Spinal cord (tissue), 10 donors: Measurements from ENCODE around the gene CYYR1. TPM values are rescaled to one million over a fixed set of nuclear protein-coding genes. Genes with fewer than 3 reads are reported as not detected.

Source experiments
- DNase-seq, 6 donors: peaks; one replicate each; pipeline versions ENCODE4 v3.0.0 to v3.0.0-alpha.2; 2013 to 2015; ENCODE audit warnings: low spot score in 6 of 6, low read depth in 4 of 6
- H3K27ac ChIP-seq: one replicate; pipeline ENCODE4 v1.5.1; 2013; ENCODE audit warnings: low read depth, low read length, control low read depth
- H3K27me3 ChIP-seq: one replicate; pipeline ENCODE4 v1.6.1; 2013; ENCODE audit warnings: low read length; ENCODE audit not compliant: control insufficient read depth, insufficient read depth
- H3K36me3 ChIP-seq: one replicate; pipeline ENCODE4 v1.6.1; 2013; ENCODE audit warnings: low read length; ENCODE audit not compliant: control insufficient read depth, insufficient read depth
- H3K4me1 ChIP-seq: one replicate; pipeline ENCODE4 v1.6.1; 2013; ENCODE audit warnings: low read length; ENCODE audit not compliant: control insufficient read depth, insufficient read depth
- H3K4me3 ChIP-seq: one replicate; pipeline ENCODE4 v1.5.1; 2013; ENCODE audit warnings: low read depth, low read length, control low read depth
- H3K9me3 ChIP-seq: one replicate; pipeline ENCODE4 v1.6.1; 2013; ENCODE audit warnings: low read length; ENCODE audit not compliant: control insufficient read depth, insufficient read depth
- WGBS: methylation state at CpG from one replicate; pipeline ENCODE4 v1.1.5; 2013; ENCODE audit warnings: missing lambda C conversion rate; ENCODE audit not compliant: insufficient coverage; 5-methylcytosine and 5-hydroxymethylcytosine counted together
- long read RNA-seq, 4 donors: transcript quantifications; one replicate each; lab custom pipeline, GENCODE V29; 2026
- polyA plus RNA-seq, 2 donors: library from polyadenylated mRNA; unstranded; fragments of 120-200 nt; gene quantifications; one replicate each; pipeline ENCODE4 v1.2.1, GENCODE V29; 2013; ENCODE audit not compliant: insufficient read length in 2 of 2
- total RNA-seq, 2 donors: library from RNA; depleted of rRNA in 1 of 2; stranded (reverse); fragments of 120-200 nt in 1 of 2; fragments of >200 nt in 1 of 2; gene quantifications; one replicate each; pipeline versions ENCODE4 v1.2.3 to v1.2.4, GENCODE V29; 2013 to 2014
- donor health status: healthy.

CYYR1 gene
- total RNA-seq (10 to 100 TPM in 1 of 2 donors, 1 to 10 TPM in 1; 5.4 to 15.5 TPM), polyA plus RNA-seq (10 to 100 TPM; 11.3 to 11.4 TPM)
- long read RNA-seq, donor 1, partial matches to known transcripts, result 0 of 4 reads
- long read RNA-seq, donor 1, other reads (novel, unspliced or antisense), result 0 of 4 reads
- long read RNA-seq, donor 2, partial matches to known transcripts, result 0 of 2 reads
- long read RNA-seq, donor 2, other reads (novel, unspliced or antisense), result 0 of 2 reads
- long read RNA-seq, donor 3, partial matches to known transcripts, result 0 of 1 reads
- long read RNA-seq, donor 3, other reads (novel, unspliced or antisense), result 0 of 1 reads
- long read RNA-seq, donor 4, transcript CYYR1-201 (4 exons, 3,101 nt), result major isoform, 31 of 90 reads
- long read RNA-seq, donor 4, partial matches to known transcripts, result 43 of 90 reads
- long read RNA-seq, donor 4, other reads (novel, unspliced or antisense), result 15 of 90 reads

DNA sequence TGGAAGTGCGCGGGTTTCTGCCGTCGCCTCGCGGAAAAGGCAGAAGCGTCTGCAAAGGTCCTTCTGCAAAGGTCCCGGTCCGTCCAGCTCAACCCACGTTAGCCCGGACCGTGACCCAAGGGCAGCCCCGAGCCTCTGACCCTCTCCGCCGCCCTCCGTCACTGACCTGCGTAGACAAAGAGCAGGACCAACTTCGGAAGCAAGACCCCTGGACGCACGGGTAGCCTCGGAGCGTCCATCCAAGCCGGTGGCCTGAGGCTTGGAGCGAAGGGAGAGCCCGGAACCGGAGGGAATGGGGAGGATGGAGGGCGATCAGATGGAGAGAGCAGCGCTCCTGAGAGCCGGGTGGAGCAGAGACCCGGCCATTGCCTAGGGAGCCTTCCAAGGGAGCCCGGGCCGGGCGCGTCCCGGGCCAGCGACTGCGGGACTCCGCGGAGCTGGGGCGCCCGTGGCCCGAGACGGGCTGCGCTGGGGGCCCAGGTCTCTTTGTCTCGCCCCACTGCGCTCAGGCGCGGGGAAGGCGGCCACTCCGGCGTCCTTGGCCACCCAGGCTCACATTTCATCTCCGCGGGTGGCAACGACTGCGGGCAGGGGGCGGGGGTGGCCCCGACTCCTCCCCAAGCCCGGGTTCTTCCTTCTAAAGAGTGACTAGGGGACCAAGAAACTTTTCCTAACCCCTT, at the start of gene CYYR1:
Gene CYYR1 (minus strand): TSS at position 585 of the 680 bp plus-strand sequence. CDS start 346 bp downstream, at position 239.
- Histone ChIP-seq H3K4me1 (no peaks in the 10 kb centered on the region), H3K27me3 (peaks cover 6% of the 10 kb centered on the region), H3K9me3 (peaks cover 1% of the 10 kb centered on the region), H3K36me3 (no peaks in the 10 kb centered on the region), H3K27ac (peak within 1 kb of the TSS; percentile 78), H3K4me3 (peak within 1 kb of the TSS; percentile 67)
- DNase-seq, result peak in 5 of 6 donors; percentile 11 to 67 (median 38)
- under 1% methylated on average over 58 of the region's 58 CpGs for WGBS

DNA sequence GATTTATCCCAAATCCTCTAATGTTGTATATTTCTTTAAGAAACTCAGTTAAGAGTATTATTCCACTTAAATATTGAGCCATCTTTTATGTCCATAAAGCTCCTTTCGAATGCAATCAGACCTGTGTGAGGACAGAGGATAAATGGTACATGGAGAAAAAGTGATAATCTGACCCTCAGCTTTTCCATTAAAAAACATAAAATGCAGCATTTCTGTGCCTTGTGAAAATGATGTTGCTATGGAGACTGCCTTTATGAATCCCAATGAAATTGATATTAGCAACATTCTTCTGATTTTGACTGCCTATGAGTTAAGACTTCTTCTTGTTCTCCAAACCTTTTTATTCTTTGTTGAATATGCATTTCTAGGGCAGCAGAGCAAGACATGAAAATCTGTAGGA, 44.1 kb upstream of the CYYR1 start:
- Histone ChIP-seq H3K36me3 (no peaks in the 10 kb centered on the region), H3K27me3 (no peaks in the 10 kb centered on the region), H3K4me3 (no peak overlapping the region), H3K9me3 (no peaks in the 10 kb centered on the region), H3K4me1 (no peaks in the 10 kb centered on the region), H3K27ac (no peak overlapping the region)
- no CpG with 5 or more reads among the region's 1 CpG for WGBS
- peak in 2 of 6 donors; percentile 29 to 60 for DNase-seq

DNA sequence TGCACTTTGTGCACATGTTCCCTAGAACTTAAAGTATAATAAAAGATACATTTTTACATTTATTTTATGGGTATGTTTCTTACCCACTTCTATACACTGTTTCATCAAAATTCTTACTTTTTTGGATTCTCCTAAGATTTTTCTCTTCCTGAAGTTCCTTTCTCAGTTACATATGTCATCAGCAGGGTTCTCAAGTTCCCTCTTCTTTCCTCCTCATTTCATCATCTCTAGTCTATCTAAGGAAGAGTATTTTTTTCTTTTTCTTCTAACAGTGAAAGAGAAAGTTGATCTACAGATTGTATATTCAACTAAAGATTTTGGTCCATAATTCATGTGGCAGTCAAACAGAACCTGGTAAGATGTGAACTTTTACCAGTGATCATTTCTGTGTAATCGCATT, 41.2 kb upstream of the CYYR1 start:
- Histone ChIP-seq H3K27me3 (no peaks in the 10 kb centered on the region), H3K36me3 (no peaks in the 10 kb centered on the region), H3K9me3 (no peaks in the 10 kb centered on the region), H3K27ac (no peak overlapping the region), H3K4me3 (no peak overlapping the region), H3K4me1 (no peaks in the 10 kb centered on the region)
- DNase-seq, result no peak
- no CpG with 5 or more reads among the region's 1 CpG for WGBS

DNA sequence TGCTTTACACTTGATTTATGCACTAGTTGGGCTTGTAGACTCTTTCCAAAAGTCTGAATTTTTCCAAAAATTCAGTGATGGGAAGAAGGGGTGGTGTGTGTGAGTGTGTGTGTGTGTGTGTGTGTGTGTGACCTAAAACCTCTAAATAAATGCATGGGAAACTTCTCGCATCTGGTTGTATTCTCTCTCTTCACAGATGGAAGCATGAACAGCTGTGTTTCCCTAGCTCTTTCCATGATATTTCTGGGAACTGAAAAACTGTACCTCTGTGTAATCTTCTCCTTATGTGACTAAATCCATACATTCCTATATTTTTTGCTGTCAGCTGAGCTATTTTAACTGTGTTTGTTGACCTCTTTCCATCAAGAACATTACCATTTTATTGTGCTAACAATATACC, 26.2 kb upstream of the CYYR1 start:
- Histone ChIP-seq H3K27ac (no peak overlapping the region), H3K4me1 (no peaks in the 10 kb centered on the region), H3K4me3 (no peak overlapping the region), H3K27me3 (no peaks in the 10 kb centered on the region), H3K36me3 (no peaks in the 10 kb centered on the region), H3K9me3 (no peaks in the 10 kb centered on the region)
- DNase-seq, result no peak
- WGBS, result no CpG with 5 or more reads among the region's 1 CpG

DNA sequence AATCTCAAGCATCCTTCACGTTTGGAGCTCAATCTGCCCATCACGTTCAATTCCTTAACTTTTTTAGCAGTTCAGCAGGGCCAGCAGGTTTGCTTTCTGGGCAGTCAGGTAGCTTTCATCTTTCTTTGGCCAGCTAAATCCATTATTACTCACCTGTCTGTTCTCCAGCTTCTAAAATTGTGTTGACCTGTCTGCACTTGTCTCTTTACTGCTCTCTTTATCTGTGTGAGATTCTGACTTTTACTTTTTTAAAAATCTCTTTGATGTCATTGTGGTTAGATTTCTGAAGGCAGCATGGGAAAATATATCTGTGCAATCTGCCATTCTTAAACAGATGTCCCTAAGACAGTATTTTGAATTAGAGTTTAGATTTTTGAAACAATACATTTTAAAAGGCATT, 24.9 kb upstream of the CYYR1 start:
- no peak for DNase-seq
- Histone ChIP-seq H3K27me3 (no peaks in the 10 kb centered on the region), H3K4me1 (no peaks in the 10 kb centered on the region), H3K4me3 (no peak overlapping the region), H3K9me3 (no peaks in the 10 kb centered on the region), H3K36me3 (no peaks in the 10 kb centered on the region), H3K27ac (no peak overlapping the region)
- WGBS, result 51% methylated on average over 2 of the region's 2 CpGs

DNA sequence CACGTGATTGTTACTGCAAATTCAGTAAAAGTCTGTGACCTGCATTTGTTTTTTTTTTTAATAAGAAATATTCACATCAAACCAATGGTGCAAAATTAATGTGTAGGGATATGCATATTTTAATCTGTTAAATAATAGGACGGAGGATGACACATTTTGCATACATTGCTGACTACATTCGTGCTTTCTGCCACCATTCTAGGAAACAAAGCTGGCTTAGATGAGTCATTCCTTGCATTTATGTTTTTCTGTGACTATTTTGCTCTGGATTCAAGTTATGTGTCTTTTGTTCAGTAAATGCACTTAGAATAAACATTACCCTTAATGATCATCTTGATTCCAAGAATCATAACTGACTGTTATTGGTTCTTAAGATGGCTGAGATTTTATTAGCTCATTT, 23.9 kb upstream of the CYYR1 start:
- WGBS, result no CpG with 5 or more reads among the region's 3 CpGs
- no peaks in the 10 kb centered on the region for H3K4me1 ChIP-seq
- H3K36me3 ChIP-seq, result no peaks in the 10 kb centered on the region
- DNase-seq, result no peak
- H3K27me3 ChIP-seq, result no peaks in the 10 kb centered on the region
- H3K27ac ChIP-seq, result no peak overlapping the region
- no peaks in the 10 kb centered on the region for H3K9me3 ChIP-seq
- H3K4me3 ChIP-seq, result no peak overlapping the region

DNA sequence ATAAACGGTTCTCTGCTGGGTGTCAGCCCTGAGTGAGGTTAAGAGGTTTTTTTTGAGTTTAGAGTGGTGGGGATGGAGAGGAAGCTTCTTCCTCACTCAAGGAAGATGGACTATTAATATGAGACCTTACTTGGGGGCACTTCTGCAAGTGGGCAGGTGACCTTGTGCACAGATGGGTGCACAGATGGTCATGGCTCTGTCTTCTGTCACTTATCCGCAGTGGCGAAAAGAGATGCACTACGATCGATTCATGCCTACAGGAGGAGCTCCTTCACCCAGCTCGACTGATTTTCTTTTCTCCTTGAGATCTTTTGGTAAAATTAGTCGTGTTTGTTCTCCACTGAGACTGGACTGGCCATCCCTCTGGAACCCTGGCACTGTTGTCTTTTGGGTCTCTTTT, 22.9 kb upstream of the CYYR1 start:
- no peak overlapping the region for H3K27ac ChIP-seq
- 98% methylated on average over 6 of the region's 7 CpGs for WGBS
- no peaks in the 10 kb centered on the region for H3K36me3 ChIP-seq
- no peaks in the 10 kb centered on the region for H3K9me3 ChIP-seq
- H3K27me3 ChIP-seq, result no peaks in the 10 kb centered on the region
- no peak overlapping the region for H3K4me3 ChIP-seq
- H3K4me1 ChIP-seq, result no peaks in the 10 kb centered on the region
- no peak for DNase-seq

DNA sequence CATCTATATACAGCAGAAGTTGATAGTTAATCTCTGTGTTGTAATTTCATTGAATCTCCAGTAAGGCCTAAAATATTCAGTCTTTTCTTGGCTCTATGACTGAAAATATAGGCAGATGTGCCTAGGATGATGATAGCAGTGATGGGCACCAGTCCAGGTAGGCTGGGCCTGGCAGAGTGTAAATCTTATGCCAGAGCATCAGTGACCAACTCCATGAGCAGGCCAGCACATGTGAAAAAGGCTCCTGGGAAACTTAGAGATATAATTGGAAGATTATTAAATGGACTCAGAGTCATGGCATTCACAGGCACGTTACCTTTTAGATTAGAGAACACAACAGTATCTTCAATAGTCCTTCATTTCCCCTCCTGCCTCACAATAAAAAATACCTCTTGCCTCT, 20.7 kb upstream of the CYYR1 start:
- H3K9me3 ChIP-seq, result no peaks in the 10 kb centered on the region
- H3K27me3 ChIP-seq, result no peaks in the 10 kb centered on the region
- H3K27ac ChIP-seq, result no peak overlapping the region
- H3K4me3 ChIP-seq, result no peak overlapping the region
- no peak for DNase-seq
- no CpG with 5 or more reads among the region's 1 CpG for WGBS
- H3K4me1 ChIP-seq, result no peaks in the 10 kb centered on the region
- no peaks in the 10 kb centered on the region for H3K36me3 ChIP-seq

DNA sequence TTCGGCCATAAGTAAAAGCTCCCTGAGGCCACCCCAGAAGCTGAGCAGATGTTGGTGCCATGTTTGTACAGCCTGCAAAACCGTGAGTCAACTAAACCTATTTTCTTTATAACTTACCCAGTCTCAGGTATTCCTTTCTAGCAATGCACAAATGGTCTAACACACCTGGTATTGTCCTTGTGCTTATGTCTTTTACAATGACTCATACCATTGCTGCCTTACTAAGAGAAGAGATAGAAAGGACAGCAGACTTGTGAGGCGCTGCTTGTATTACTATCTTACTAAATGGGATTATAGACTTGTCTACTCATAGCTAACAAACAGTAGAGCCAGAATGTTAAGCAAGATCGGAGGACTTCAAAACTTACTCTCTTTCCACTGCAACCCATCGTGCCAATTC, 18.5 kb upstream of the CYYR1 start:
- no peak for DNase-seq
- Histone ChIP-seq H3K9me3 (no peaks in the 10 kb centered on the region), H3K27ac (no peak overlapping the region), H3K36me3 (no peaks in the 10 kb centered on the region), H3K4me3 (no peak overlapping the region), H3K4me1 (no peaks in the 10 kb centered on the region), H3K27me3 (no peaks in the 10 kb centered on the region)
- WGBS, result 73% methylated on average over 2 of the region's 5 CpGs

DNA sequence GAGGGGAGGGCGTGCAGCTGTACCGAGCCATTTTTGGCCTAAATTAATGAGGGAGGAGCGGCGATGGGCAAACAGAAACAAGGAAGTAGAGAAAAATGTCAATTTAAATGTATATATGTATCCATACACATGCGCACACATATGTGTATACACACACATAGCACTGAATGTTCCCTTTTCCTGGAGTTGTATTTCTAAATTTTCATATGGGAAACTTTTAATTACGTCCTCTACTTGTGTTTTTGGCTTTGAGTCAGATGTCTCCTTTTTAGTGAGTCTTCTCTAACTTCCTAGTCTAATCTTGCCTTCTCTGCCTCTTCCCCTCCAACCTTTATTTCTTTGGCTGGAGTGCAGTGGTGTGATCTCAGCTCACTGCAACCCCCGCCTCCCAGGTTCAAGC, 15.4 kb upstream of the CYYR1 start:
- no peaks in the 10 kb centered on the region for H3K9me3 ChIP-seq
- no peaks in the 10 kb centered on the region for H3K4me1 ChIP-seq
- no peaks in the 10 kb centered on the region for H3K27me3 ChIP-seq
- H3K27ac ChIP-seq, result no peak overlapping the region
- no peaks in the 10 kb centered on the region for H3K36me3 ChIP-seq
- 100% methylated on average over 1 of the region's 7 CpGs for WGBS
- no peak for DNase-seq
- H3K4me3 ChIP-seq, result no peak overlapping the region
